Spleen (tissue), 3 donors: Measurements from ENCODE around the gene GLRA3.

Source experiments
- POLR2A ChIP-seq, 3 donors: fragments of 450-650 bp; IDR thresholded peaks; one replicate each; pipeline ENCODE4 v1.5.1; 2017; ENCODE audit warnings: antibody characterized with exemption in 3 of 3, mild to moderate bottlenecking in 1 of 3
- POLR2AphosphoS5 ChIP-seq, 3 donors: sonication (generic); formaldehyde crosslinking; IDR thresholded peaks; one replicate each; pipeline ENCODE4 v1.5.1; 2017; ENCODE audit warnings: antibody characterized with exemption in 3 of 3

GRCh38 chr4:174856926-174857800 is 28.1 kb upstream of the GLRA3 start:
- TF ChIP-seq POLR2AphosphoS5 (IDR thresholded peaks at IDR 0.05): no peak
- no peak for TF ChIP-seq POLR2A (IDR thresholded peaks at IDR 0.05)
